ENCODE data around the gene KIF20A. TPM values are rescaled to one million over a fixed set of nuclear protein-coding genes. Genes with fewer than 3 reads are reported as not detected.

Gene KIF20A
- total RNA-seq, 1 donor, result 7.2 TPM

DNA sequence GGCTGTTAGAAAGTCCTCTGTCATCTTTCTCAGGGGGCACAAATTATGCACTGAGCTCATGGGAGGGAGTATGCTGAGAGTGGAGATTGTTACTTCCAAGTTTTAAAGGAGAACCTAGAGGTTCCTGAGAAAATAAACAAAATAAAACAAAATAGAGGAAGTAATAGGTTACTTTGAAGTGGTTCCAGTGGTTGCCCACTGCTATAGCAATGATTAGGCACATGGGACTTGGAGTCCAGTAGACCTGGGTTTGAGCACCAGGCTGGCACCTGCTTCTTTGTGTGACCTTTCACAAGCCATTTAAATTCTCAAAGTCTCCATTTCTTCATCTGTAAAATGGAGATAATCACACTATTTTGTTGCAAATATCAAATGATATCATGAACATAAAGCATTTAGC lies 48.0 kb downstream of the KIF20A start:
- no peak overlapping the region for H3K27ac ChIP-seq (ENCODE audit: low read depth, low read length)
- H3K4me2 ChIP-seq (ENCODE audit: insufficient read depth, low read length), result no peak overlapping the region
- no peaks in the 10 kb centered on the region for H4K20me1 ChIP-seq (ENCODE audit: insufficient read depth, low read length)
- TF ChIP-seq CTCF (IDR thresholded peaks at IDR 0.05; ENCODE audit: extremely low read depth, low read depth, low read length), result no peak
- H3K4me3 ChIP-seq (ENCODE audit: insufficient read depth, low read length), result no peak overlapping the region
- DNase-seq (ENCODE audit: insufficient read length, low spot score, missing footprints), result no peak
- no peak overlapping the region for H2AFZ ChIP-seq (ENCODE audit: low read length)
- H3K79me2 ChIP-seq (ENCODE audit: insufficient read depth, low read length), result no peaks in the 10 kb centered on the region
- no peaks in the 10 kb centered on the region for H3K27me3 ChIP-seq (ENCODE audit: insufficient read depth, low read length)
- no peaks in the 10 kb centered on the region for H3K36me3 ChIP-seq (ENCODE audit: insufficient read depth, low read length)
- H3K9me3 ChIP-seq (ENCODE audit: low read depth, low read length), result no peaks in the 10 kb centered on the region
- H3K4me1 ChIP-seq (ENCODE audit: insufficient read depth, low read length), result peaks cover 17% of the 10 kb centered on the region

DNA sequence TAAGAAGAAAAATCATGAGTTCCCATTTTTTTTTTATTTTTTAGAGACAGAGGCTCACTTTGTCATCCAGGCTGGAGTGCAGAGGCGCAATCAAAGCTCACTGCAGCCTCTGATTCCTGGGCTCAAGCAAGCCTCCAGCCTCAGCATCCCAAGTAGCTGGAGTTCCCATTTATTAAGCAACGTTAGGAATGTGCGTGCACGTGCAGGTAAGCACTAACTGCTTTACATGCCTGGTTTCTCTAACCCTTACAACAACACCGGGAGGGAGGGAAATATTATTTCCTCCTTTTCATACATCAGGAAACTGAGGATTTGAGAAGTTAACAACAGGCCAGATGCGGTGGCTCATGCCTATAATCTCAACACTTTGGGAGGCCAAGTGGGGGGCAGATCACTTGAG lies 50.5 kb downstream of the KIF20A start:
- no peak overlapping the region for H3K27ac ChIP-seq (ENCODE audit: low read depth, low read length)
- no peak for TF ChIP-seq CTCF (IDR thresholded peaks at IDR 0.05; ENCODE audit: extremely low read depth, low read depth, low read length)
- no peak overlapping the region for H3K4me2 ChIP-seq (ENCODE audit: insufficient read depth, low read length)
- H3K79me2 ChIP-seq (ENCODE audit: insufficient read depth, low read length), result no peaks in the 10 kb centered on the region
- no peaks in the 10 kb centered on the region for H3K36me3 ChIP-seq (ENCODE audit: insufficient read depth, low read length)
- no peak overlapping the region for H3K4me3 ChIP-seq (ENCODE audit: insufficient read depth, low read length)
- peaks cover 2% of the 10 kb centered on the region for H3K27me3 ChIP-seq (ENCODE audit: insufficient read depth, low read length)
- no peaks in the 10 kb centered on the region for H4K20me1 ChIP-seq (ENCODE audit: insufficient read depth, low read length)
- no peak overlapping the region for H2AFZ ChIP-seq (ENCODE audit: low read length)
- DNase-seq (ENCODE audit: insufficient read length, low spot score, missing footprints), result no peak
- H3K9me3 ChIP-seq (ENCODE audit: low read depth, low read length), result no peaks in the 10 kb centered on the region
- peaks cover 17% of the 10 kb centered on the region for H3K4me1 ChIP-seq (ENCODE audit: insufficient read depth, low read length)

- no peak for TF ChIP-seq CTCF (IDR thresholded peaks at IDR 0.05; ENCODE audit: extremely low read depth, low read depth, low read length)
- Histone ChIP-seq H3K27me3 (ENCODE audit: insufficient read depth, low read length) (peaks cover 2% of the 10 kb centered on the region), H3K79me2 (ENCODE audit: insufficient read depth, low read length) (no peaks in the 10 kb centered on the region), H3K9me3 (ENCODE audit: low read depth, low read length) (no peaks in the 10 kb centered on the region), H3K4me3 (ENCODE audit: insufficient read depth, low read length) (no peak overlapping the region), H3K27ac (ENCODE audit: low read depth, low read length) (no peak overlapping the region), H2AFZ (ENCODE audit: low read length) (no peak overlapping the region), H4K20me1 (ENCODE audit: insufficient read depth, low read length) (no peaks in the 10 kb centered on the region), H3K36me3 (ENCODE audit: insufficient read depth, low read length) (no peaks in the 10 kb centered on the region), H3K4me2 (ENCODE audit: insufficient read depth, low read length) (no peak overlapping the region), H3K4me1 (ENCODE audit: insufficient read depth, low read length) (peaks cover 17% of the 10 kb centered on the region)
- no peak for DNase-seq (ENCODE audit: insufficient read length, low spot score, missing footprints)
Measured at GRCh38 chr5:138230261-138230660, 51.3 kb downstream of the KIF20A start.

DNA sequence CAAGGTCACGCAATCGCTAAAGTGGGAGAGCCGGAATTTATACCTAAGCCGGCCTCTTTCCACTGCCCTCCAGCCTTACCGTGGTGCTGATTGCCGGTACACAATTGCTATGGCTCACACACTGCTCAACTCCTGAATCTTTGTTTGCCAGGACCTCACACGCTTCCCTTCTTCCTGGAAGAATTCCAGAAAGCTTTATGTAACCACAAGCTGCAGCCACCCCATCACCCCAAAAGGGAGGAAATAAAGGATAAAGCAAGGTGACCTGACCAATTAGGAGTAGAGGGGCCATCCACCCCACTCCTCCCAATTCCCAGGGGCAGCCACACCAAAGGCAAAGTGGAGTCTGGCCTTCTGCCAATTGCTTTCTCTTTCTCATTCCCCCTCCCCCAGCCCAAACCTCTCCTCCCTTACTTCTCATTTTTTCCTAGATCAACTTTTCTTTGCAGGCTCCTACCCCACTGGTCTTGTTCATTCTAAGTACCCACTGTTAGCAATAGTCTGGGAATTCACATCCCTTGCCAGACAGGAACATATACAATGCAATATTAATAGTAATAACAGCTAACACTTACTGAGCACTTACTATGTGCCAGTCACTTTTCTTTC lies 52.2 kb downstream of the KIF20A start:
- Histone ChIP-seq H3K9me3 (ENCODE audit: low read depth, low read length) (no peaks in the 10 kb centered on the region), H3K27ac (ENCODE audit: low read depth, low read length) (no peak overlapping the region), H3K79me2 (ENCODE audit: insufficient read depth, low read length) (no peaks in the 10 kb centered on the region), H3K4me1 (ENCODE audit: insufficient read depth, low read length) (peaks cover 17% of the 10 kb centered on the region), H4K20me1 (ENCODE audit: insufficient read depth, low read length) (no peaks in the 10 kb centered on the region), H3K4me2 (ENCODE audit: insufficient read depth, low read length) (no peak overlapping the region), H2AFZ (ENCODE audit: low read length) (no peak overlapping the region), H3K4me3 (ENCODE audit: insufficient read depth, low read length) (no peak overlapping the region), H3K27me3 (ENCODE audit: insufficient read depth, low read length) (peaks cover 2% of the 10 kb centered on the region), H3K36me3 (ENCODE audit: insufficient read depth, low read length) (no peaks in the 10 kb centered on the region)
- no peak for TF ChIP-seq CTCF (IDR thresholded peaks at IDR 0.05; ENCODE audit: extremely low read depth, low read depth, low read length)
- peak; percentile 83 for DNase-seq (ENCODE audit: insufficient read length, low spot score, missing footprints)

Data from osteoblast (primary cell).